ENCODE measurements around the gene VAV2. TPM values are rescaled to one million over a fixed set of nuclear protein-coding genes. Genes with fewer than 3 reads are reported as not detected.

Gene VAV2
- polyA plus RNA-seq, 1 of the 3 experiments (the other 2 are of a cell fraction), result 14.9 TPM

DNA sequence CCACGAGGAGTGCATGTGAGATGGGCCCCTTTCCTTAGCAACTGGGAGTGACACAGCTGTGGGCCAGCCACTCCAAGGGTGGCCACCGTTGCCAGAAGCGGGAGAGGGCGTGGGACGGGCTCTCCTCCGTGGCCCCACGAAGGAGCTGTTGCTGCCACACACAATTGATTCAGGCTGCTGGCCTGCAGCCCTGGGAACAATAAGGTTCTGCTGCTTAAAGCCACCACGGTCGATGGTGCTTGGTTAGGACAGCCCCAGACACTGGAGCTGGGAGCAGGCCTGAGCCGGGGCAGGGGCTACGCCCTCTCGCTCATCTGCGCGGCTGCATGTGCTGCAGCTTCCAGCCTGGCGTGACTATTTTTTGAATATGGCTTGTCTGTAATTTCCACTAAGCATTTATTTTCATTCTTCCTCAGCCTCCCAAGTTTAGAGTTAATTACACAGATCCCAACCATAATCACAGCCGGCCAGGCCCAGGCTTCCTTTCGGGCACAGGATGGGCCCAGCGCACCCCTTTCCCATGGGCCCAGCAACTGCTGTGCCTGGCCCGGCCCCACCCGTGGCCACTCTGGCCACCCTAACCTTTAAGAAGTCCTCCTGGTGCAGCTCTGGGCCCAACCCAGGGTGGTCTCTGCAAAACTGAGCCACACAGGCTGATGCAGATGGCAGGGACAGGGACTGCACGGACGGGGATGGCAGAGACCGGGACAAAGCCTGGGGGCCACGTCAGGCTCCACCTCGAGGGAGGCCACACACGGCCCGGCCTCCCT is 49.7 kb downstream of the VAV2 start:
- Histone ChIP-seq H4K20me1 (ENCODE audit: insufficient read depth) (peaks cover 34% of the 10 kb centered on the region), H3K9ac (no peak overlapping the region), H3F3A (replicated peaks; ENCODE audit: insufficient read depth) (peaks cover 13% of the 10 kb centered on the region), H3K9me2 (no peaks in the 10 kb centered on the region), H3K79me2 (ENCODE audit: insufficient read depth) (peaks cover 90% of the 10 kb centered on the region), H3K27ac (ENCODE audit: low read depth in 2 of 2, low read length in 1 of 2) (peak overlapping the region in 1 of 2 experiments; percentile 97; a peak in 2 of 4 replicates), H3K36me3 (replicated peaks in 1 of 2; ENCODE audit: control insufficient read depth in 1 of 2, insufficient read depth in 2 of 2, low read length in 1 of 2) (peaks cover 0 to 3% of the 10 kb centered on the region in 2 experiments), H3K4me2 (no peak overlapping the region), H3K4me1 (ENCODE audit: control insufficient read depth in 1 of 2, insufficient read depth in 2 of 2, low read depth in 1 of 2, low read length in 1 of 2) (peaks cover 13 to 66% of the 10 kb centered on the region in 2 experiments), H3K9me3 (no peaks in the 10 kb centered on the region), H3K4me3 (ENCODE audit: low read depth in 2 of 2, low read length in 1 of 2) (no peak overlapping the region), H3K27me3 (ENCODE audit: insufficient read depth) (no peaks in the 10 kb centered on the region), H2AFZ (ENCODE audit: low read depth) (no peak overlapping the region)
- no peak for DNase-seq
- no peak for TF ChIP-seq TEAD4 (IDR thresholded peaks at IDR 0.05; ENCODE audit: borderline replicate concordance, insufficient read depth)
- 96% methylated on average over 27 of the region's 27 CpGs for WGBS (ENCODE audit: low lambda C conversion rate)
- ChIA-PET POLR2A (no interaction called here), CTCF (interaction anchor here (0.7 to 5.3 kb wide), 5 partner anchors 49 to 420 kb away, joined by 3 to 39 read pairs (median 4); no protein-coding TSS in a partner anchor)

DNA sequence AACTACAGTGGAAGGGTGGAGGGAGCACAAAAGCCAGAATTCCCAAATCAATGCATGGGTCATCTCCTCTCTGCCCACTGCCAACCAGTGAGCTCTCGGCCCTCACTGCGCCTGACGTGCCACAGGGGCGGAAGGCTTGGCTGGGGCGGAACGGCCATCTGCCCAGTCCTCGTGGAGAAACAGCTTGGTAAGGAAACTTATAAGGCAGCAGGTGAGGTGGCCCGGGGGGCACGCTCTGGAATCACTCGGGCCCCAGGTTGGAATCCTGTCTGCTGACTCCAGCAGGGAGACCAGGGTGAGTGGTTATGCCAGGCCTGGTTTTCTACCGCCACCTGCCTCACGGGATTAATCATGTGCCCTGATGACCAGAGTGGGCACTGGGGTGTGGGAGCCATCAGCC is 52.3 kb downstream of the VAV2 start:
- Histone ChIP-seq H4K20me1 (ENCODE audit: insufficient read depth) (peaks cover 32% of the 10 kb centered on the region), H3K27ac (ENCODE audit: low read depth in 2 of 2, low read length in 1 of 2) (peak overlapping the region in 1 of 2 experiments; percentile 48; a peak in 2 of 4 replicates), H3K9me2 (no peaks in the 10 kb centered on the region), H3K4me2 (no peak overlapping the region), H3K36me3 (replicated peaks in 1 of 2; ENCODE audit: control insufficient read depth in 1 of 2, insufficient read depth in 2 of 2, low read length in 1 of 2) (peaks cover 3 to 5% of the 10 kb centered on the region in 2 experiments), H2AFZ (ENCODE audit: low read depth) (no peak overlapping the region), H3K9me3 (no peaks in the 10 kb centered on the region), H3F3A (replicated peaks; ENCODE audit: insufficient read depth) (peaks cover 4% of the 10 kb centered on the region), H3K27me3 (ENCODE audit: insufficient read depth) (no peaks in the 10 kb centered on the region), H3K4me3 (ENCODE audit: low read depth in 2 of 2, low read length in 1 of 2) (no peak overlapping the region), H3K4me1 (ENCODE audit: control insufficient read depth in 1 of 2, insufficient read depth in 2 of 2, low read depth in 1 of 2, low read length in 1 of 2) (peaks cover 7 to 63% of the 10 kb centered on the region in 2 experiments), H3K79me2 (ENCODE audit: insufficient read depth) (peaks cover 89% of the 10 kb centered on the region), H3K9ac (no peak overlapping the region)
- WGBS (ENCODE audit: low lambda C conversion rate), result 80% methylated on average over 3 of the region's 12 CpGs
- TF ChIP-seq EZH2phosphoT487 (IDR thresholded peaks at IDR 0.05; ENCODE audit: borderline replicate concordance, low read depth) (no peak), MAX (IDR thresholded peaks at IDR 0.05; ENCODE audit: low read depth) (no peak), POLR2AphosphoS5 (IDR thresholded peaks at IDR 0.05; ENCODE audit: low read depth, low read length) (no peak), MEF2A (IDR thresholded peaks at IDR 0.05; ENCODE audit: borderline replicate concordance, low read depth) (no peak), RCOR1 (IDR thresholded peaks at IDR 0.05; ENCODE audit: low read length) (no peak), RAD21 (IDR thresholded peaks at IDR 0.05; ENCODE audit: low read length) (no peak), GABPA (IDR thresholded peaks at IDR 0.05; ENCODE audit: low read depth) (no peak), YY1 (IDR thresholded peaks at IDR 0.05; ENCODE audit: low read depth) (no peak), PBX3 (IDR thresholded peaks at IDR 0.05) (no peak), TCF12 (IDR thresholded peaks at IDR 0.05) (no peak), FOXJ3 (CRISPR knock-in tag; IDR thresholded peaks at IDR 0.05) (no peak)
- no peak for DNase-seq
- CTCF ChIA-PET, result interaction anchor here (1.0 to 4.1 kb wide), 7 partner anchors 8 to 197 kb away, joined by 3 to 28 read pairs (median 4); no protein-coding TSS in a partner anchor
- POLR2A ChIA-PET, result interaction anchor here (1.5 kb wide), 1 partner anchor 51 kb away, joined by 3 read pairs; no protein-coding TSS in a partner anchor

Data from SK-N-SH (cell line).